HL-60 (cell line): ENCODE results near the gene POLR2H.

Experiments used
- CTCF ChIP-seq: IDR thresholded peaks from one replicate; pipeline ENCODE4 v1.5.1; 2011; ENCODE audit warnings: low read length, control low read depth, inconsistent platforms; ENCODE audit not compliant: insufficient read depth
- GABPA ChIP-seq: IDR thresholded peaks from 2 replicates; pipeline ENCODE4 v1.6.1; 2012; ENCODE audit warnings: low read depth
- POLR2AphosphoS5 ChIP-seq: IDR thresholded peaks from 2 replicates; pipeline ENCODE4 v1.6.1; 2012; ENCODE audit warnings: low read depth
- REST ChIP-seq: IDR thresholded peaks from 2 replicates; pipeline ENCODE4 v1.6.1; 2012; ENCODE audit warnings: low read depth; ENCODE audit not compliant: insufficient replicate concordance
- SPI1 ChIP-seq: IDR thresholded peaks from 2 replicates; pipeline ENCODE4 v1.6.1; 2012; ENCODE audit warnings: low read depth, mild to moderate bottlenecking, borderline replicate concordance

- TF ChIP-seq REST (no peak), CTCF (no peak), GABPA (no peak), POLR2AphosphoS5 (no peak), SPI1 (no peak)
These were observed 53.1 kb downstream of the POLR2H start for GRCh38 chr3:184414418-184415202.
